T47D (cell line): ENCODE results near the gene OR10G7.
"Not testable (repeated sequence)": the region's sequence is repeated elsewhere in the genome, so short reads cannot be mapped to it uniquely, and the experiment has no call there.

ENCODE experiments used
- DNase-seq, 2 experiments: peaks; one replicate each; pipeline versions ENCODE4 v3.0.0 to v3.0.0-alpha.2; 2011 to 2012; ENCODE audit warnings: low read depth in 1 of 2, low spot score in 1 of 2
- JUND ChIP-seq: IDR thresholded peaks from 2 replicates; pipeline ENCODE4 v1.6.1; 2012; ENCODE audit warnings: low read depth
- in situ Hi-C: cut with HindIII; loops from 2 replicates; pipeline ENCODE4 v1.10.0; 2016; ENCODE audit warnings: low sequenced_read_pairs, low pct_unique_long_range_greater_than_20kb

Gene OR10G7

DNA sequence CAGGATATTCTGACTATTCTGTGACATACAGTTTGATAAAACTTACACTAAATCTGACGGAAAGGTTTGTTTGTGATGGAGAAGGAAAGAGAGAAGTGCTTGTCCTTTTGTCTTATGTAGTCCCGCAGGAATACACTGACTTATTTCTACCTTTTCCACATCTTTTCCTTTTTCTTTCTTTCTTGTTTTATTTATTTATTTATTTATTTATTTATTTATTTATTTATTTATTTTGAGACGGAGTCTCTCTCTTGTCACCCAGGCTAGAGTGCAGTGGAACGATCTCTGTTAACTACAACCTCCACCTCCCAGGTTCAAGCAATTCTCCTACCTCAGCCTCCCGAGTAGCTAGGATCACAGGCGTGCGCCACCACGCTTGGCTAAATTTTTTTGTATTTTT, 31.0 kb upstream of the OR10G7 start:
- in situ Hi-C loops, result no loop called here
- TF ChIP-seq JUND, result no peak
- DNase-seq, result no peak

GRCh38 chr11:124071623-124071948, 30.5 kb upstream of the OR10G7 start:
- no peak for TF ChIP-seq JUND
- in situ Hi-C loops, result no loop called here
- no peak for DNase-seq

GRCh38 chr11:124070915-124071622, 29.9 kb upstream of the OR10G7 start:
- peak; percentile 56 to 86 for DNase-seq
- in situ Hi-C loops, result no loop called here
- no peak for TF ChIP-seq JUND

DNA sequence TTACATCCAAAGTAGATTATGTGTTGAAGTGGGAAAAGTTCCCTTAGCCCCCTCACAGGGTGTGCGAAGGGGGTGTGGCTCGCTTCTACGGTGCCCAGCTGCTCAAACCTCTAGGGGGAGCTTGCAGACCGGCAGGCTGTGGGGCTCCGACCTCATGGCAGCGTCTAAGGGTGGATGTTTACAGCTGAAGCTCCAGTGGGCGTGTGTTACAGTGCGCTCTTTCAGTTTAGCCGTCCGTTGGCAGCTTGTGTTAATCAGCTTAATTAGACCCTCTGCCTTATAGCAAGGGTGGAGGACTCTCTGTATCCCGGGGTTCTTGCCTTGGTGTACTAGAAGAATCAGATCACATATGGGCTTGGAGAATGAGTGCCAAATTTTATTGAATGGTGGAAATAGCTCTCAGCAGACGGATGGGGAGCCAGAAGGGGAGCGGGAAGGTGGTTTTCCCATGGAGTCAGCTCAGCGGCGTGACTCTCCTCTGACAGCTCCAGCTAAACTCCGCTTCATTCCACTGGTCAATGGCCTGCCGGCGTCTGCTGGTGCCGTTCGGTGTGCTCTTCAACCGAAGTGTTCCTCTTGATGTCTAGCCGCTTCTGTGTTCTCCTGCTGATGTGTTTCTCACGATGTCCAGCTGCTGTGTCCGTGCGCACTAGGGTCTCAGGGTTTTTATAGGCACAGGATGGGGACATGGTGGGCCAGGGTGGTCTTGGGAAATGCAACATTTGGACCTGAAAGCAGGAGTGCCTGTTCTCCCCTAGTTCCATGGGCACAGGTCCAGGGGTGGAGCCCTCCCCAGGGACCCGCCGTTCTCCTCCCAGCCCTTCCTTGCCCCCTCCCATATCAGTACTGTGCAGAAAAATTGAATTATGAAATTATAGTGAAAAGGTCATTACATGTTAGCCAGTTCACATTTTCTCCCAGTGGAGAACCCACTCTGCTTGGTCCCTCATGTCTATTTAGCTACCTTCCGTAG, 28.6 kb upstream of the OR10G7 start:
- in situ Hi-C loops, result no loop called here
- DNase-seq, result peak in 1 of 2 experiments; percentile 77
- no peak for TF ChIP-seq JUND

- DNase-seq, result no peak
- TF ChIP-seq JUND, result no peak
- in situ Hi-C loops, result no loop called here
Observed at GRCh38 chr11:124068601-124069110, 27.5 kb upstream of the OR10G7 start.

DNA sequence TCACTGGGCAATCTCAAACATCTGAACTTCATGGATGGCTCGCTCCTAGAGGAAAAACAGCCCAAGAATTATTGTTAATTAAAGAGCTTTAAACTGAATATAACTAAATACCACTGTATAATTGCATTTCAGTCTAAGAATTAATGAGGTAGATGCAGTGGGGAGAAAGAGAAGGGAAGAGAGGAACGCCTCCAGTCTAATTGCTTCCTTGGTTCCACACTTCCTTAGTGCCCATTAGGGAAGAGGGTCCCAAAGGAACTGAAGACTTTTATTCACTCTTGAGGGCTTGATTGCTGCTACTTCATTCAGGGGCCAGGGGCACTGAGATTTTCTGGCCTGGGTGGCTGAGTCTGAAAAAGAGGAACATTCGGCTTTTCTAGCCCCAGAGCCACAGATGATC, 11.8 kb upstream of the OR10G7 start:
- no peak for DNase-seq
- in situ Hi-C loops, result no loop called here
- TF ChIP-seq JUND, result no peak

DNA sequence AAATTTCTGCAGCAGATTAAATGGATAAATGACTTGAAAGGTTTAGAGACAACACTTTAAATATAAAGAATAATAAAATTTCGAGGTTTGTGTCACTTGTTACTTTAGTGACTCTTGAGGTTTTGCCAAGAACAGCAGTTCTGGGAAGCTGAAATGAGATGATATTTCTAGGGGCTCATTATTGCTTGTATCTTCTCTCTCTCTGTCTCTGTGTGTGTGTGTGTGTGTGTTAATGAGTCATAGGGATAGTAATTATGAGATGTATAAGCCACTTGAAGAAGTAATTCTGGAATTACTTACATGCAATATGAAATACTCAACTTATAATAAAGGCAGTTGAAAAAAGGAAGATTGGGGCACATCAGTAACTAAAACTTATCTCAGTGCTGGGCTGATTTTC, 9.6 kb upstream of the OR10G7 start:
- in situ Hi-C loops, result no loop called here

DNA sequence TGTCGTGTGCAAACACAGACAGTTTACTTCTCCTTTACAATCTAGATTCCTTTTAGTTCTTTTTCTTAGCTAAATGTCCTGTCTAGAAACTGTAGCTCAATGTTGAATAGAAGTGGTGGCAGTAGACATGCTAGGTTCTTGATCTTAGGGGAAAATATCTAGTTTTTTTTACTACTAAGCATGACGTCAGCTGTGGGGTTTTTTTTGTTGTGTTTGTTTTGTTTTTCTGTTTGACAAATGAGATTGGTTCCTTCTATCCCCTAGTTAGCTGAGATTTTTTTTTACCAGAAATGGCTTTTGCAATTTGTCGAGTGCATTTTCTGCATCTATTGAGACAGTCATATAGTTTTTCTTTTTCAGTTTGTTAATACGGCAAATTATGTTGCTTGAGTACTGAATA, 2.3 kb upstream of the OR10G7 start:
- TF ChIP-seq JUND, result no peak
- in situ Hi-C loops, result no loop called here
- no peak for DNase-seq

More for the DNA sequence above, 9.6 kb upstream of the OR10G7 start:
- no peak for TF ChIP-seq JUND
- no peak for DNase-seq

DNA sequence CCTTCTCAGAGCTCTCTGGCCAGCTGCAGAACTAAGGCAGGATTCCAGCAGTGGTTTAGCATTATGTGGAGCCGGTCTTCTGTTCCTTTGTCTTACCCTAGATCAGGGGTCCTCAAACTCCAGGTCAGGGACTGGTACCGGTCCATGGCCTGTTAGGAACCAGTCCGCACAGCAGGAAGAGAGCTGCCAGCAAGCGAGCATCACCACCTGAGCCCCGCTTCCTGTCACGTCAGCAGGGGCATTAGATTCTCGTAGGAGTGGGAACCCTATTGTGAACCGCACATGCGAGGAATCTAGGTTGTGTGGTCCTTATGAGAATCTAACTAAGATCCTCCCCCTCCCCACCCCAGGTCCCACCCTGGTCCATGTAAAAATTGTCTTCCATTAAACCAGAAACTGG, 1.6 kb downstream of the OR10G7 start:
- DNase-seq, result no peak
- in situ Hi-C loops, result no loop called here
- no peak for TF ChIP-seq JUND

- no peak for DNase-seq
- in situ Hi-C loops, result no loop called here
- TF ChIP-seq JUND, result no peak
Observed at GRCh38 chr11:124036666-124037065, 4.5 kb downstream of the OR10G7 start.

DNA sequence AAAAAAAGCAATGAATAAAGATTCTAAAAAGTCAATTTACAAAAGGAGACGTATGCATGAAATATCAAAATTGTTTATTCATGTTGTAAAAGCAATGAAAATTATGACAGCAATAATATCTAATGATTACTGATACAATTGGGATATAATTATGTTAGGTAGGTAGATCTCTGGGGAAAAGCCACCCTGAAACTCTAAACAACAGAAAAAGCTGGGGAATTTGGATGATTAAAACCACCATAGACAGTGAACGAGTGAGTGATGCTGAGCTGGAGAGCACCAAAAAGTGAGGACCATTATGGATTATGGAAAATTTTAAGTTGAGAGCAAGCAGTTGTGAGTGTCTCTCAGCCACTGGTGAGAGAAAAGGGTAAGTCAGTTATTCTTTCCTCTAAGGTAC, 14.6 kb downstream of the OR10G7 start, which contains the start of gene OR10G8:
TSS of gene OR10G8 (plus strand) at position 301 of the 400 bp plus-strand sequence. CDS start 2,825 bp downstream, outside the sequence.
- in situ Hi-C loops, result no loop called here
- TF ChIP-seq JUND, result no peak
- no peak for DNase-seq

DNA sequence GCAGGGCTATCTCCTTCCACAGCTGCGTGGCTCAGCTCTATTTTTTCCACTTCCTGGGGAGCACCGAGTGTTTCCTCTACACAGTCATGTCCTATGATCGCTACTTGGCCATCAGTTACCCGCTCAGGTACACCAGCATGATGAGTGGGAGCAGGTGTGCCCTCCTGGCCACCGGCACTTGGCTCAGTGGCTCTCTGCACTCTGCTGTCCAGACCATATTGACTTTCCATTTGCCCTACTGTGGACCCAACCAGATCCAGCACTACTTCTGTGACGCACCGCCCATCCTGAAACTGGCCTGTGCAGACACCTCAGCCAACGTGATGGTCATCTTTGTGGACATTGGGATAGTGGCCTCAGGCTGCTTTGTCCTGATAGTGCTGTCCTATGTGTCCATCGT, 25.3 kb downstream of the OR10G7 start:
- in situ Hi-C loops, DNase-seq: not testable (repeated sequence)

GRCh38 chr11:124012697-124013096, 28.4 kb downstream of the OR10G7 start, which contains the start of gene OR10G4:
Gene OR10G4 (plus strand): TSS chr11:124012997. CDS start chr11:124015575, 2,578 bp downstream.
- no peak for DNase-seq
- in situ Hi-C loops, result no loop called here
- TF ChIP-seq JUND, result no peak
